H1 (cell line): ENCODE data around the gene KIZ. TPM values are rescaled to one million over a fixed set of nuclear protein-coding genes. Genes with fewer than 3 reads are reported as not detected.

Source experiments
- CREB1 ChIP-seq: IDR thresholded peaks from 2 replicates; pipeline ENCODE4 v1.6.1; 2012; ENCODE audit warnings: inconsistent platforms
- FOSL1 ChIP-seq: IDR thresholded peaks from 2 replicates; pipeline ENCODE4 v1.6.1; 2011; ENCODE audit warnings: mild to moderate bottlenecking, low read depth, low read length, moderate library complexity; ENCODE audit not compliant: insufficient read depth
- POLR2A ChIP-seq, 2 experiments: IDR thresholded peaks; 1 replicate in 1 of 2; 2 replicates in 1 of 2; pipeline ENCODE4 v1.6.1; 2011; ENCODE audit warnings: low read depth in 2 of 2, low read length in 2 of 2, mild to moderate bottlenecking in 2 of 2; ENCODE audit errors: control extremely low read depth in 1 of 2
- SIRT6 ChIP-seq: IDR thresholded peaks from one replicate; pipeline ENCODE4 v1.7.1; 2012; ENCODE audit warnings: low read length, inconsistent platforms
- SP2 ChIP-seq: IDR thresholded peaks from 2 replicates; pipeline ENCODE4 v1.6.1; 2012; ENCODE audit warnings: mild to moderate bottlenecking, low read length, inconsistent platforms
- TAF7 ChIP-seq: optimal IDR thresholded peaks from 2 replicates; pipeline ENCODE3; 2011; ENCODE audit warnings: low read depth, mild to moderate bottlenecking, inconsistent platforms, low read length, moderate library complexity, borderline replicate concordance
- polyA plus RNA-seq, 7 experiments: library from polyadenylated mRNA; depleted of rRNA in 3 of 7; stranded (reverse) in 5 of 7; unstranded in 2 of 7; fragments of >200 nt in 5 of 7; fragments of 200-250 nt in 2 of 7; gene quantifications; 1 replicate in 5 of 7; 2 replicates in 1 of 7; 4 replicates in 1 of 7; pipeline versions ENCODE4 v1.2.1 to v1.2.3, GENCODE V29; 2011 to 2013; ENCODE audit warnings: missing spikeins in 2 of 7, mixed read lengths in 2 of 7
- total RNA-seq: library from RNA; stranded (reverse); fragmentation: NEBNext Ultra II Directional; extraction: Animal tissue kit (Norgen Biotek cat#: 25700); gene quantifications from 2 replicates; pipeline ENCODE4 v1.2.1, GENCODE V29; 2021
- TF ChIP-seq, protein P1 (sequence below): IDR thresholded peaks from 2 replicates; pipeline ENCODE4 v1.6.1; 2012; ENCODE audit warnings: inconsistent platforms

KIZ gene
- total and polyA plus RNA-seq, 2 of the 8 experiments (the other 6 are each of a cell fraction or from before 2014, with no cell fraction given) = 13.0 to 51.7 TPM

DNA sequence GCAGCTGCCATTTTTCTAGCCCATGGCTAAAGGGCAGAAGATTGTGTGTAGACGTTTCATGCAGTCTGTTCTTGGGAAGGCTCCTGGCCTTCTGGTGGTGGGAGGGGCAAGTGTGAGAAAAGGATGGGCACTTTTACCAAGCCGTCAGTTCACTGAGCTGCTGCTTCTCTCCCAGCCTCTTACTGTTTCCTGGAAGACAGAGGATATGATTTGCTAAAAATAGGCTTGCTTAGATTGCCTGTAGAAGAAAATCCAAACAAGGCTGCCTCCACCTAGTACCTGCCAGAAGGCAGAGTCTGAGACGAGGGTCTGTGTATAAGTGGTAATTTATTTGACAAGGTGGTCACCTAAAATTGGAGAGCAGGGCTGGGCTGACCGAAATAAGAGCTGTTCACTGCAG, 7.5 kb downstream of the KIZ start (continued):
- TF ChIP-seq TAF7 = no peak
- TF ChIP-seq, protein P1, sequence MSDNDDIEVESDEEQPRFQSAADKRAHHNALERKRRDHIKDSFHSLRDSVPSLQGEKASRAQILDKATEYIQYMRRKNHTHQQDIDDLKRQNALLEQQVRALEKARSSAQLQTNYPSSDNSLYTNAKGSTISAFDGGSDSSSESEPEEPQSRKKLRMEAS = no peak
- TF ChIP-seq FOSL1 = no peak
- no peak for TF ChIP-seq SP2
- TF ChIP-seq SIRT6 = no peak
- TF ChIP-seq CREB1 = no peak
- no peak for TF ChIP-seq POLR2A (IDR thresholded peaks at IDR 0.05; ENCODE audit: control extremely low read depth in 1 of 2, low read depth in 2 of 2, low read length in 2 of 2)
